ENCODE measurements around the gene HOXB5. TPM values are rescaled to one million over a fixed set of nuclear protein-coding genes. Genes with fewer than 3 reads are reported as not detected.

Gene HOXB5
- total RNA-seq, 1 donor from 2014 or later = 0.55 TPM

DNA sequence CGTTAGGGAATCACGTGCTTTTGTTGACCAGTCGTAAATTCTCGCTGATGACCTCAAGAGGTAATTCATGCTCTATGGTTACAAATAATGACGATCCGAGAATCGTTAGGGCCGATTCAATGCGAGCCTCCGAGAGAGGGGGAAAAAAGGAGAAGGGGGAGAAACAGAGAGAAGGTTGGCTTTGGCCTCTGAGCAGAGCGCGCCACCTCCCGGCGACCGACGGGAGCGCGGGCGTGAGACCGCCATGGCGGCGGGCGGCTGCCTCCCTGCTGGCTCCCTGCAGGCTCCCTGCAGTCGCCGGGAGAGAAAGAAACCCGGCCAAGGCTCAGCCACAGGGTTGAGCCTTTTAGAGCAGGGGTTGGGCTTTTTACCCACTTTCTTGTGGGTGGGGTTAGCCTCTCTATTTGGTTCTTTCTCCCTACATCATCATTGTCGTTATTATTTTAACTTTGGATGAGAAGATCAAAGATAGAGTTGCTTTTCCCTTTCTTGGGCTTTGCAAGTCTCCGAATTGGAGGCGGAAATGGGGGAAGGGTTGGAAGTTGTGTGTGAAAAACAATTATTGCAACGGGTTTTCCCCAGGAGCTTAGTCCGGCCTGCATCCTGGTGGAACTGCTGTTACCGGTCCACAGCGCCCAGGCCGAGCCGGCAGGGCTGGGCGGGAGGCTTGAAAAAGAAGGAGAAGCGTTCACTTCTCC lies 410 bp upstream of the HOXB5 start:
- ATAC-seq (peak; percentile 77), DNase-seq (ENCODE audit: low spot score) (peak; percentile 68)

DNA sequence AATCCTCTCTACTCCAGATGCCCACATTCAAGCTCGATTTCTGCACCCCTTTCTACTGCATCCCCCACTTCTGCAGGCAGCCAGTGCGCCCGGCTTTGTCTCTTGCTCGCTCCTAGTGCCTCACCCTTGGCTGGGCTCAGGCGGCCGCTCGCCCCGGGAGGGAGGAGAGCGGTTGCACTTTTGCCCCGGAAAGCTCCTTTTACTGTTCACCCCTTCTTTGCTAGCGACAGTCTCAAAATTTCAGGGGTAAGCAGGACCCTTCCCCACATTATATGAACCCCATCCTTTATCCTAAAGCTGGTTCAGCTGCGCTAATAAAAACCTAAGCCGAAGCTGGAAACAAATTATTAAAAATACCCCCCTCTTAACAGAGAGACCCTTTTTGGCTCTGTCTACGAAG lies 1.0 kb downstream of the HOXB5 start:
- DNase-seq (ENCODE audit: low spot score) = no peak
- no peak for ATAC-seq

GRCh38 chr17:48592057-48592514 lies 1.5 kb downstream of the HOXB5 start:
- ATAC-seq (no peak), DNase-seq (ENCODE audit: low spot score) (no peak)

DNA sequence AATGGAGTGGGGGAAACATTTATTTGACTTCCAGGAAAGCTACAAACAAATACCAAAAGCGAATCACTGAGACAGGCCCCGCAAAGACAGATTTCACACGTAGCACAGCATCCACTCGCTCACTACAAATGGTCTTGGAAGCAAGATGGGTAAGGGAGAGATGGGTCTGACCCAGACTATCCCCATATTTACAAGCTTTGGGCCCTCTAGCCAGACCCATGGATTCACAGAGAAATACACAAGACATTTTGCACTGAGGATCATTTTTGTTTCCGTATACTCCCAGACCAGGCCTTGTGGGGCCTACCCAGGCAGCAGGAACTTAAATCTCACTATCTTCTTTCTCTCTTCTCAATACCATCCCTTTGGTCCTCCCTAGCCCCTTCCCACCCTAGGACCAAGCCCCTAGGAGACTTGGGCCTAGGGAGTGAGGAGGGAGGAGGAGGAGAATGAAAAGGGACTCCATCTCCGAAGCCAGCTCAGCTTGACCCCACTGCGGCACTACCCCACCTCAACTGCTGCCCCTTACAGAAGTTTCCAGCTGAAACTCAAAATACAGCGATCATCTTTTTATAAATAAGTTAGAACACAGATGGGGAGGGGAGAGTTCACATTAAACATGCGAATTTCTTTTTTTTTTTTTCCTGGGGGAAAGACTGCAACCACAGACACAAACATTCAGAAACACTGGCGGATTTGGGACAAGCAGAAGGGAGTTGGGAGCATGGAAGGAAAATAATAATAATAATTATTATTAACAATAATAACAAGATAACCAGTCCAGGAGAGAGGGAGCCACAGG lies 2.1 kb downstream of the HOXB5 start:
- DNase-seq (ENCODE audit: low spot score) (no peak), ATAC-seq (no peak)

DNA sequence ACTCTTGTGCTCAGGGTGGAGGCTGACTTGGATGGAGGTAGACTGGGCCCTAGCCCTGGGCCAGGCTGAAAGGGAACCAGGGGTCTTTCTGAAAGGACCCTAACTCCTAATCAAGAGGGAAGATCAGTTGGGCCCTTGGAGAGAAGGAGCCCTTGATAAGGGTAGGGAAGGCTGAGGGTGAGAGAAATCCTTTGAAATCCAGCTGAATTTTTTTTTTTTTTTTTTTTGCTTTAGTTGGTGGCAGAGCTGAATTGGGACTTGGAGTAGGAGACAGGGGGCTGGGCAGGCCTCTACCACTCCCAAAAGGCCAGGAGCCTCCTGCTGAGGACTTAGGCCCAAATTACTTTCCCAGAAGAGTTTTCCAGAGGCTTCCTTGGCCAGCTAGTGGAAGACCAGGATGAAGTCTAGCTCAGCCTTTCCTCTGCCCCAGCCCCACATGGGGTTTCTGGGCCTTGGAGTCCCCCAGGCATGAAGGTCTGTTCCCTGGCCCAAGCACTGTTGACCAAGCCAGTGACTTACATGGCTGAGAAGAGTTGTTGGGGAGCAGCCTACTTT lies 2.9 kb downstream of the HOXB5 start:
- ATAC-seq (no peak), DNase-seq (ENCODE audit: low spot score) (no peak)

- ATAC-seq = no peak
- no peak for DNase-seq (ENCODE audit: low spot score)
Observed at GRCh38 chr17:48589831-48590606, 3.6 kb downstream of the HOXB5 start, which contains the start of gene HOXB3. Gene HOXB3, minus strand, starts transcription at chr17:48590241. Its CDS starts 37,767 bp downstream, at chr17:48552474.

- ATAC-seq (no peak), DNase-seq (ENCODE audit: low spot score) (no peak)
Observed at GRCh38 chr17:48589060-48589830, 4.3 kb downstream of the HOXB5 start.

DNA sequence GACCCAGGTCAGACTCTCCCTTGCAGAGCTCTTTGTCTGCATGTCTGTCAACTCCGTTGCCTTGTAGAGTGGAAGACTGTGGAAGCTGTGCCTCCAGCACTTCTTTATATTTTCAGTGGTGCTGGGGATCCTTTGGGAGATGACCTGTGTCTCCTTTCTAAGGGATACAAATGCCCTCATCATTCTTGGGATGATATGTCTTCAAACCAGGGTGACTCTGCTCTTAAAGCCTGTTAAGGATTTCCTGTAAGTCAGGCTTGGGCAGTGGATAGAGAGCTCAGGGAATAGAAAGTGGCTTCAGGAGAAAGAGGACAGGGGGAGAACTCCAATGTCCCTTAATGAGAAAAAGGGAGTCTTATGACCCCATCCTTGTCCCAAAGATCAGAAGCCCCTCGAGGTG lies 5.1 kb downstream of the HOXB5 start:
- no peak for ATAC-seq

GRCh38 chr17:48588074-48588415 lies 5.5 kb downstream of the HOXB5 start:
- DNase-seq (ENCODE audit: low spot score) (no peak), ATAC-seq (no peak)

More for the DNA sequence above, 5.1 kb downstream of the HOXB5 start:
- no peak for DNase-seq (ENCODE audit: low spot score)

- DNase-seq (ENCODE audit: low spot score) = no peak
Observed at GRCh38 chr17:48587276-48588073, 6.1 kb downstream of the HOXB5 start.

GRCh38 chr17:48586355-48587258 lies 7.0 kb downstream of the HOXB5 start:
- no peak for DNase-seq (ENCODE audit: low spot score)
- ATAC-seq = no peak

More at GRCh38 chr17:48587276-48588073, 6.1 kb downstream of the HOXB5 start:
- ATAC-seq = no peak

GRCh38 chr17:48584223-48584741 lies 9.3 kb downstream of the HOXB5 start:
- no peak for DNase-seq (ENCODE audit: low spot score)
- ATAC-seq = no peak

DNA sequence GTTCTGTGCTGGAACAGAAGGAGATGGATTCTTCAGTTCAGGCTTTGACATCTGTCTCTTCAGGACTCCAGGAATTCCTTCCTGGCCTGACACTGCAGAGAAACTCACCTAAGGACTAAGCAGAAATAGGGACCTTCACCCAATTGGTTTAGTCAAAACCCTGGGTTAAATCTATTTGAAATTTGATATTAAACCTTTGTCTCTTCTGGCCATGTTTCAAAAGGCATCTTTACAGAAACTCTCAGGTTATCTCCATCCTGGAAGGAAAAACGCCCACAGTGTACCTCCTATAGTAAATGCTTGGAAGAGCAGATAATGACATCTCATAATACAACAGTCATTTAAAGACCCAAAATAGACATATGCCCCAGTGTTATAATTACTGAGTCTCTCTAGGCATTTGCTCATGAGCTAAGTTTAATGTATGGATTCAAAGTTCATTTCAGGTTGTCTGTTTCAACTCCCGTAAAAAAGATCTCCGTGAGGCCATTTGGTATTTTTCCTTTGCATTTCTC lies 9.8 kb downstream of the HOXB5 start:
- no peak for DNase-seq (ENCODE audit: low spot score)
- ATAC-seq = no peak

DNA sequence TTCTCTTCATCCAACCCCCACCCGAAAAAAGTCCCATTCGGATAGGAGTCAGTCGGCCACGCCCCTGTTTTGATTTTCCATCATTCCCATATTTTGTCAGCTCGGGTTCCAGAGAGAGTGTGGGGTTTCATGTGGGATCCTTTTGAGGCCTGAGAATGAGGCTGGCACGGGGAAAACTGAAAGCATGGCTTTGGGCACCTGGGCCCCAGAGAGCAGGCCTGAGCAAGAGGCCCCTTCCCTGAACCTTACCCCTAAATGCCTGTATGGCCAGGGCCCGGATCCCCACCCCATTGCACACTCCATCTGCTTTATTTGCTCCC lies 10.9 kb downstream of the HOXB5 start:
- ATAC-seq = no peak
- DNase-seq (ENCODE audit: low spot score) = no peak

GRCh38 chr17:48579760-48580554 lies 13.6 kb downstream of the HOXB5 start:
- ATAC-seq = no peak
- DNase-seq (ENCODE audit: low spot score) = no peak

DNA sequence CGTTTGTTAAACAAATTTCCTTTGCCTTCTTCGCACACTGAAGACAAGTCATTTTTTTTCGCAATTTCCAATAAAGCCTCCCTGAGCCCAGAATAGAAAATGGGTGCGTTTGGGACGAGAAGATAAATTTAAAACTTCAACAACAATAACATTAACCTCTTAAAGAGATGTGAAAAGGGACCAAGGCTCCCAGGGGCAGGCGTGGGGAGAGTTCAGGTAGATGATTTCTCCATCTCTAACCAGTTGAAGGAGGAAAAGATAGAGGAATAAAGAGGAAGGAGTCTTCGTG lies 14.2 kb downstream of the HOXB5 start:
- ATAC-seq (no peak), DNase-seq (ENCODE audit: low spot score) (no peak)

DNA sequence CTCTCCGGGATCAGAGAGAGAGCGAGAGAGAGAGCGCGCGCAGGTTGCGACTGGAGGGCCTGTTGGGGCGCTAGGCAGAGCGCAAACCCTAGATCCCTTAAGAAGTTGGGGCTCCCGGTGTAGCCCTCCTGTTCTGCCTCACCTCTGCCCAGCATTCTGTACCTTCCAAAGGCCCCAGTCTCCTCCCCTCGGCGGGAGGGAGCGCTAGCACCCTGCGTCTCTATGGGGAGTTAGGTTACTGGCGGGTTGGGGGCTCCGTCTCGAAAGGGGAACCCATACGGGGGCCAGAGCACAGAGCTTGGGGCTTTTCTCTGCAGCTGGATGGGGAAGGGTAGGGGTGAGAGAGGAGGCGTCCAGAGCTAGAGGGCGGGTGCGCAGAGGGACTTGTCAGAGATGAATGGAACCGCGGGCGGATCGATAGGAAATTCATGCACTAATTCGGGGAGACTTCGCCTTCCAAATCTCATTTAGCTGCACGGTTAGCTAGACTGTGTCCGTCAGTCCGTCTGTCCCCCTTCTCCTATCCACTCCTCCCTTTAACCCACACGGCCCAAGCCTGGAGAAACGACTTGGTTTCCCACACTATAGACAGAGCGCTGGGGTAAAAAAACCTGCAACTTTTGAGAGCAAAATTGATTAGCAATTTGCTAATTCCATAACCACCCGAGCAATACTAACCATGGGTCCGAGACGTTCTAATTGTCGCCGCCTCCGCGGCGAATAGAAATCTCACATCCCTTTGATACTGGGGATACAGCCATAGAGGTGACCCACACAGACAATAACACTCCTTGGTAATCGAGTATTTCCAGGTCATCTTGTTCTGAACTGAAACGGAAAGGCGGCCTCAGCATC lies 14.7 kb downstream of the HOXB5 start:
- DNase-seq (ENCODE audit: low spot score) (no peak), ATAC-seq (peak; percentile 6)

Data from left lobe of liver (tissue), 2 donors.